ENCODE results near the gene NKX2-3.

NKX2-3 gene

GRCh38 chr10:99527526-99528493 is 4.9 kb upstream of the NKX2-3 start:
- H3K4me3 ChIP-seq (ENCODE audit: control insufficient read depth, low read depth, low read length) = no peak overlapping the region
- TF ChIP-seq CTCF (conservative IDR thresholded peaks at IDR 0.05; ENCODE audit: control insufficient read depth, insufficient read depth, low read depth, low read length) = no peak
- DNase-seq (ENCODE audit: low read depth) = no peak

GRCh38 chr10:99528494-99529441 is 4.0 kb upstream of the NKX2-3 start:
- no peak for TF ChIP-seq CTCF (conservative IDR thresholded peaks at IDR 0.05; ENCODE audit: control insufficient read depth, insufficient read depth, low read depth, low read length)
- H3K4me3 ChIP-seq (ENCODE audit: control insufficient read depth, low read depth, low read length) = no peak overlapping the region

GRCh38 chr10:99529591-99530107 is 3.1 kb upstream of the NKX2-3 start:
- no peak overlapping the region for H3K4me3 ChIP-seq (ENCODE audit: control insufficient read depth, low read depth, low read length)
- TF ChIP-seq CTCF (conservative IDR thresholded peaks at IDR 0.05; ENCODE audit: control insufficient read depth, insufficient read depth, low read depth, low read length) = no peak
- DNase-seq (ENCODE audit: low read depth) = no peak

More at GRCh38 chr10:99528494-99529441, 4.0 kb upstream of the NKX2-3 start:
- no peak for DNase-seq (ENCODE audit: low read depth)

GRCh38 chr10:99530108-99531025 is 2.4 kb upstream of the NKX2-3 start:
- no peak for TF ChIP-seq CTCF (conservative IDR thresholded peaks at IDR 0.05; ENCODE audit: control insufficient read depth, insufficient read depth, low read depth, low read length)
- DNase-seq (ENCODE audit: low read depth) = no peak
- H3K4me3 ChIP-seq (ENCODE audit: control insufficient read depth, low read depth, low read length) = no peak overlapping the region

GRCh38 chr10:99531026-99531695 is 1.6 kb upstream of the NKX2-3 start:
- DNase-seq (ENCODE audit: low read depth) = no peak
- no peak for TF ChIP-seq CTCF (conservative IDR thresholded peaks at IDR 0.05; ENCODE audit: control insufficient read depth, insufficient read depth, low read depth, low read length)
- H3K4me3 ChIP-seq (ENCODE audit: control insufficient read depth, low read depth, low read length) = no peak overlapping the region

Data from fibroblast of mammary gland (primary cell).